Activated CD8-positive, alpha-beta memory T cell treated with anti-CD3 and anti-CD28 coated beads for 24 hours (primary cell): Measurements from ENCODE around the gene RSRC2.
"Not testable (repeated sequence)": the region's sequence is repeated elsewhere in the genome, so short reads cannot be mapped to it uniquely, and the experiment has no call there.

Experiments
- DNase-seq: peaks from one replicate; pipeline ENCODE4 v3.0.0-alpha.2; 2020

The RSRC2 gene

GRCh38 chr12:122526683-122527477 is at the start of gene RSRC2, which contains the start of gene KNTC1:
RSRC2 (minus strand) TSS chr12:122526936; CDS start chr12:122526853, 83 bp downstream.
KNTC1 (plus strand) TSS chr12:122527249; CDS start chr12:122530064, 2,815 bp downstream.
- DNase-seq: peak; percentile 97

DNA sequence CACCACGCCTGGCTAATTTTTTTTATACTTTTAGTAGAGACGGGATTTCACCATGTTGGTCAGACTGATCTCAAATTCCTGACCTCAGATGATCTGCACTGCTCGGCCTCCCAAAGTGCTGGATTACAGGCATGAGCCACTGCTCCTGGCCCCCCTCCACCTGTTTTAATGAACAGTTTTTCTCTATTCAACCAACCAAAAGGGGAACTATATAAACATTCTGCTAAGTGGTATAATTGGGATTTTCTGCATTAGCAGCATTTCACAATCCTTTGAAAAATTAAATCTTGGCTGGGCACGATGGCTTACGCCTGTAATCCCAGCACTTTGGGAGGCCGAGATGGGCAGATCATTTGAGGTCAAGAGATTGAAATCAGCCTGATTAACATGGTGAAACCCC is 45.1 kb upstream of the RSRC2 start:
- DNase-seq: no peak

DNA sequence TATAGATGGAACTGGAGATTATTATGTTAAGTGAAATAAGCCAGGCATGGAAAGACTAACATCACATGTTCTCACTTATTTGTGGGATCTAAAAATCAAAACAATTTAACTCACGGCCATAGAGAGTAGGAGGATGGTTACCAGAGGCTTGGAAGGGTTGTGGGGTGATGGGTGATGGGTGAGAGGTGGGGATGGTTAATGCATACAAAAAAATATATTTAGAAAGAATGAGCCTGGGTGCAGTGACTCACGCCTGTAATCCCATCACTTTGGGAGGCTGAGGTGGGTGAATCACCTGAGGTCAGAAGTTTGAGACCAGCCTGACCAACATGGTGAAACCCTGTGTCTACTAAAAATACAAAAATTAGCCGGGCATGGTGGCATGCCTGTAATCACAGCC is 43.3 kb upstream of the RSRC2 start:
- not testable (repeated sequence) for DNase-seq

GRCh38 chr12:122569288-122569687 is 42.6 kb upstream of the RSRC2 start:
- no peak for DNase-seq

- DNase-seq: not testable (repeated sequence)
These were observed 40.1 kb upstream of the RSRC2 start for GRCh38 chr12:122566816-122567215.

DNA sequence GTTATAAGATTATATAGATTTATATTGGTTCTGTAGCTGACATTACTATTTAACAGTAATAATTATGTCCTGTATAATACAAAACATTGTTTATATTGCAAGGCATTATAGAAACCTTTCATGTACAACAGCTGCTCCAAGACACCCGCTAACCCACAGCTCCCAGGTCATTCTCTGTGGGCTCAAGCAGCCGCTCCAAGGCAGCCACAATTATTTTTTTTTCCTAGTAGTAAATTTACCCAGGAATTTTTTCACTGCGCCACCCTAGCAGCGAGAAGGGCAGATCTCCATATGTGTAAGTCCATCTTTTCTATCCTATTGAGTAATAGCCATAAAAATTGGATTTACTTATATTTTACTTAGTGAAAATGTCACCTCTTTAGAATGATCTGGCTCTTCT is 36.6 kb upstream of the RSRC2 start:
- DNase-seq: no peak

- no peak for DNase-seq
These were observed 33.4 kb upstream of the RSRC2 start for GRCh38 chr12:122560138-122560537.

DNA sequence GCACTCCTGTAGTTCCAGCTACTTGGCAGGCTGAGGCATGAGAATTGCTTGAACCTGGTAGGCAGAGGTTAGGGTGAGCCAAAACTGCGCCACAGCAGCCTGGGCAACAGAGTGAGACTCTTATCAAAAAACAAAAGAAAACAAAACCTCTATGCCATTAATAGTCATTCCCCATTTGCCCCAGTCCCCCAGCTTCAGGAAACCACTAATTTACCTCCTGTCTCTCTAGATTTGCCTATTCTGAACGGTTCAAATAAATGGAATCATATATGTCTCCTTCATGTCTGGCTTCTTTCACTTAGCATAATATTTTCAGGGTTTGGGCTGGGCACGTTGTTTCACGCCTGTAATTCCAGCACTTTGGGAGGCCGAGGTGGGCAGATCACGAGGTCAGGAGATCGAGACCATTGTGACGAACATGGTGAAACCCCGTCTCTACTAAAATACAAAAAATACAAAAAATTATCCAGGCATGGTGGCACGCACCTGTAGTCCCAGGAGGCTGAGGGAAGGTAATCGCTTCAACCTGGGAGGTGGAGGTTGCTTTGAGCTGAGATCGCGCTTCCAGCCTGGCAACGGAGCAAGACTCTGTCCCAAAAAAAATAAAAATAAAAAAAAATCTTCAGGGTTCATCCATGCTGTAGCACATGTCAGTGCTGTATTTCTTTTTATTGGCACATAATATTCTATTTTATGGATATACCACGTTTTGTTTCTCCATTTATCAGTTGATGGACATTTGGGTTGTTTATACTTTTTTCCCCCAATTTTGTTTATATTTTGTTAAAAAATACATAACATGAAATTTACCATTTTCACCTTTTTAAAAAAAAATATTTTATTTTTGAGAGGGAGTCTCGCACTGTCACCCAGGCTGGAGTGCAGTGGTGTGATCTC is 32.3 kb upstream of the RSRC2 start:
- no peak for DNase-seq

- no peak for DNase-seq
These were observed 20.6 kb upstream of the RSRC2 start for GRCh38 chr12:122547330-122547729.

GRCh38 chr12:122545855-122546254 is 19.1 kb upstream of the RSRC2 start:
- no peak for DNase-seq

GRCh38 chr12:122544537-122544936 is 17.8 kb upstream of the RSRC2 start:
- no peak for DNase-seq

- no peak for DNase-seq
These were observed 11.8 kb upstream of the RSRC2 start for GRCh38 chr12:122538496-122538895.

DNA sequence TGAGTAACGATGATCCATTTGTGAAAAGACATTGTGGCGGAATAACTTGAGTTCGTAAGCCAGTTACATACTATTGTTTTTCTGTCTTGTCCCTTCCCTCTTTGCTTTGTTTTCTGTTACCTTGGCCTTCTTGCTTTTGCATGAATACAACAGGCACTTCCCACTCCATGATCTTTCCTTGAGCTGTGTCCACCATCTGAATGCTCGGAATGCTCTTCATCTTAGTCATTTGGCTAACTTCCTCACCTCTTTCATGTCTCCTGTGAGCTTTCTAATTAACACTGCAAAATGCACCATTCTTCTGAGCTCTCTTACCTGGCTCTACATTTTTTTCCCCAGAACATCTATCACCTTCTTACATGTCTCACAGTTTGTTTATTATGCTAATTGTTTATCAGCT is 10.3 kb upstream of the RSRC2 start:
- no peak for DNase-seq

DNA sequence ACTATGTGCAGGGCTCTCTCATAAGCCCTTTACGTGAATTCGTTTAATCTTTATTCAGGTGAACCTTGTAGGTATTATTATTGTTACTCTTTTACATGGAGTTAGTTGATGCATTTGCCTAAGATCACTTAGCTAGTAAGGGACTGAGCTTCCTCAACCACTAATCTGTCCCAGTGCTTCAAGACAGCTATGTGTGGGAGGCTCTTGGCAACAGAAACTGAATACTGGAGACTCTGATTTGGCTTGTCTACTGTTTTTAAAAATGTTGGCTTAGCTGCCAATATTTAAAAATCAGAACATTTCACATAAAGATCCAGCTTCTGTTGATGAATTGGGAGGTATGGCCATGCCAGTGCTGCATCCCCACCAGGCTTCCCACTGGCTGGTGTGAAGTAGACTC is 7.1 kb upstream of the RSRC2 start:
- DNase-seq: no peak

DNA sequence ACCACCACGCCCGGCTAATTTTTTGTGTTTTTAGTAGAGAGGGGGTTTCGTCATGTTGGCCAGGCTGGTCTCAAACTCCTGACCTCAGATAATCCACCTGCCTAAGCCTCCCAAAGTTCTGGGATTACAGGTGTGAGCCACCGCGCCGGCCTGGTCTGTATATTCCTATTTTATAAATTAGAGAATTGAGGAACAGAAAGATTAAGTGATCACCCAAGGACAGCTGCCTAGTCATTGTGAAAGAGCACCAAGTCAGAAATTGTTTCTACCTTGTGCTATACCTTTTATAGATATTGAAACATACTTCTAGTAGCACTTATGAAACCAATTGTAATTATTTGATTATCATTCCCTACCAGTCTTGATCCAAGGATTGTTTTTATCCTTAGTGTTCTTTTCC is 2.3 kb upstream of the RSRC2 start:
- DNase-seq: no peak

- no peak for DNase-seq
These were observed 1.8 kb upstream of the RSRC2 start for GRCh38 chr12:122528582-122528981.

GRCh38 chr12:122527478-122527944 is 775 bp upstream of the RSRC2 start:
- no peak for DNase-seq

- DNase-seq: no peak
These were observed 2.7 kb downstream of the RSRC2 start for GRCh38 chr12:122523846-122524718.

DNA sequence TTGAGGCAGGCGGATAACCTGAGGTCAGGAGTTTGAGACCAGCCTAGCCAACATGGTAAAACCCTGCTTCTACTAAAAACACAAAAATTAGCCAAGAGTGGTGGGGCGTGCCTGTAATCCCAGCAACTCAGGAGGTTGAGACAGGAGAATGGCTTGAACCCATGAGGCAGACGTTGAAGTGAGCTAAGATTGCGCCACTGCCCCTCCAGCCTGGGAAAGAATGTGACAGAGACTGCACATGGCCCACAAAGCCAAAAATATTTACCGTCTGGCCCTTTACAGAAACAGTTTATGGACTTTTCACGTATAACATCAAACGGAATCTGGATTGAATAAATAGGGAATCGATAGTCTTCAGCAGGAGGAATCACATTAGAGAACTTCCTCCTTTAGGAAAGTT is 3.5 kb downstream of the RSRC2 start:
- DNase-seq: no peak

DNA sequence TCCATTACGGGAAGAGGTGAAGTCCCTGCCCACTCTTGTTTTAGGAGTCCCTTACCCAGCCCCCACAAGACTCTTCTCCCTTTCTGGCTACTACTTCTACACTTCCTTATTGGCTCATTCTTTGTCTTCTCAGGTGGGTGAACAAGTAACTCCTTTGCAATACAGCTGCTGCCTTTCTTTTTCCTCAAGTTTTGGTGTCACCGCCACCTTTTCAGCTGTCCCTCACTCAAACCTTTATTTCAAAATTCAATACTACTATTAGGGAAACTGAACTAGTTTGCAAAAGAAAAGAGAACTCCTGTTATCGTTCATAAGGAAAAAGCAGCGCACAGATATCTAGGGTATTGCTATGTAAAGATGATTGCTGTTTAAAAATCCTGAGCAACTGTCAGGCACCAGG is 6.1 kb downstream of the RSRC2 start:
- no peak for DNase-seq

- no peak for DNase-seq
These were observed 7.3 kb downstream of the RSRC2 start for GRCh38 chr12:122519418-122519817.

GRCh38 chr12:122518908-122519307 is 7.8 kb downstream of the RSRC2 start:
- DNase-seq: no peak

GRCh38 chr12:122517877-122518276 is 8.9 kb downstream of the RSRC2 start:
- no peak for DNase-seq
